K562 (cell line): ENCODE measurements around the gene METTL2B.

Source experiments
- BHLHE40 ChIP-seq: IDR thresholded peaks from 2 replicates; pipeline ENCODE4 v1.6.1; 2011; ENCODE audit warnings: low read length, improper control_type of control experiment
- CHD1 ChIP-seq: fragments of 200-600 bp; sonication (generic); IDR thresholded peaks from one replicate; pipeline ENCODE4 v1.6.1; 2012; ENCODE audit warnings: mild to moderate bottlenecking, moderate library complexity, low read length, inconsistent platforms
- EZH2 ChIP-seq: IDR thresholded peaks from 2 replicates; pipeline ENCODE4 v1.6.1; 2012; ENCODE audit warnings: low read depth, mild to moderate bottlenecking, inconsistent platforms, low read length, borderline replicate concordance
- MED1 ChIP-seq: sonication (generic); formaldehyde crosslinking; IDR thresholded peaks from 2 replicates; pipeline ENCODE4 v1.8.1; 2023; ENCODE audit warnings: missing genetic modification reagents, borderline replicate concordance
- NBN ChIP-seq: fragments of 450-650 bp; IDR thresholded peaks from 2 replicates; pipeline ENCODE4 v1.6.1; 2016; ENCODE audit warnings: low read depth, mild to moderate bottlenecking
- POLR2AphosphoS5 ChIP-seq: IDR thresholded peaks from 2 replicates; pipeline ENCODE4 v1.6.1; 2011; ENCODE audit warnings: mild to moderate bottlenecking, low read depth, low read length, moderate library complexity; ENCODE audit not compliant: control insufficient read depth, insufficient read depth
- RBM34 ChIP-seq: fragments of 200-400 bp; formaldehyde crosslinking; IDR thresholded peaks from 2 replicates; pipeline ENCODE4 v1.6.1; 2018; ENCODE audit warnings: low read length, borderline replicate concordance; ENCODE audit not compliant: insufficient read depth
- RFX5 ChIP-seq: IDR thresholded peaks from 2 replicates; pipeline ENCODE4 v1.6.1; 2011; ENCODE audit warnings: low read depth, mild to moderate bottlenecking, improper control_type of control experiment, low read length
- TARDBP ChIP-seq: fragments of 450-650 bp; IDR thresholded peaks from 2 replicates; pipeline ENCODE4 v1.6.1; 2016
- TOE1 ChIP-seq, 2 experiments: fragments of 450-650 bp in 1 of 2; sonication (generic) in 1 of 2; formaldehyde crosslinking in 1 of 2; IDR thresholded peaks; 2 replicates each; pipeline versions ENCODE4 v1.7.1 to v1.8.0; 2016 to 2022; ENCODE audit warnings: borderline replicate concordance in 2 of 2, mild to moderate bottlenecking in 2 of 2, antibody characterized with exemption in 1 of 2, inconsistent platforms in 1 of 2, low read depth in 1 of 2, missing genetic modification reagents in 1 of 2, moderate library complexity in 1 of 2
- ZBTB8A ChIP-seq: fragments of 450-650 bp; IDR thresholded peaks from 2 replicates; pipeline ENCODE4 v1.6.1; 2018; ENCODE audit warnings: mild to moderate bottlenecking, moderate library complexity; ENCODE audit not compliant: partially characterized antibody
- ZNF77 ChIP-seq: fragments of 250-450 bp; sonication (Bioruptor Pico); IDR thresholded peaks from 2 replicates; pipeline ENCODE4 v1.5.0; 2020
- ZNF830 ChIP-seq: fragments of 250-450 bp; sonication (Bioruptor Pico); IDR thresholded peaks from 2 replicates; pipeline ENCODE4 v1.5.0; 2021; ENCODE audit warnings: mild to moderate bottlenecking
- TF ChIP-seq, protein P1 (sequence below), 3 experiments: IDR thresholded peaks in 2 of 3; conservative IDR thresholded peaks in 1 of 3; 2 replicates each; pipeline ENCODE4 v1.5.1; 2011 to 2012; ENCODE audit warnings: low read length in 3 of 3, mild to moderate bottlenecking in 3 of 3, control low read depth in 2 of 3, improper control_type of control experiment in 1 of 3, inconsistent platforms in 1 of 3, low read depth in 1 of 3, mixed read lengths in 1 of 3, moderate library complexity in 1 of 3; ENCODE audit not compliant: insufficient read depth in 2 of 3

DNA sequence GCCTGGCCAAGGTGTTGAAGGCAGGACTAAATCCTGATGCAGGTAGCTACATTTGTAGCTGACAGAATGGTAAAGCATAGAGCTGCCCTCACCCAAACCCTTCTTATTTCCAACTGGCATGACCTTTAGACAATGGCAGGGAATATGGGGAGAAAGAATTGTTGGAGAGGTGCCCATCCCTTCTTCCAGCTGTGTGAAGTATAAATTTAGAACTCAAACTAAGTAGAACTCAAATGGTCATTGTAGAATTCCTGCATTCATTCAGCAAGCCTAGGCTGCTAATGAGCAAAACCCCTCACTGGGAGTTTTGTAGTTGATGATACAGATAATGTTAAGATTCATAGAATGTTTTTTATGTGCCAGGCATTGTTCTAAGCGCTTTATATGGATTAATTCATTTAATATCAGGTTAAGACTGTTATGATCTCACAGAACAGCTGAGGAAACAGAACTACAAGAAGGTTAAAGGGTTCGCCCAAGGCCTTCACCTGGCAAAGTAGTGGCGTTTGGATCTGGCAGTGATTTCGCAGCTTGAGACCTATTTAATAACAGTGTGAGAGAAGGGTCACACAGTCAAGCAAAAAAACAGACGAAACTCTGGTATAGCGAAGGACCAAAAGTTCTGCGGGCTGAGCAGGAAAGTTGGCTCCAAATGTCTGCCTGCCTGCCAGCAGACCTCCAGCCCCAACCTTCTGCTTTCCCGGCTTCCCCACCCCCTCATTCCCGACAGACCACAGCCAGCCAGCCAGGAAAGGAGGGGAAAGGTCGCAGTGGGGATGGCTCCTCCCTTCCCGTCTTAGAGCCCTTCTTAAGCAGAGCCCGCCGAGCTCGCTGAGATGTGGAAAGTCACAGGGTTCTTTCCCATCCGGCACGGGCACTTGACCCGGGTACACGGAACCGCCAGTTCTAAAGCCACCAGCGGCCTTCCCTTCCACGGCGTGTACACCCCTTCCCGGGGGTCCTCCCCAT lies 22.4 kb upstream of the METTL2B start:
- TF ChIP-seq ZNF77 (CRISPR knock-in tag) = no peak
- TF ChIP-seq TOE1 (IDR thresholded peaks at IDR 0.05; ENCODE audit: borderline replicate concordance) = no peak
- TF ChIP-seq TOE1 (CRISPR knock-in tag; IDR thresholded peaks at IDR 0.05; ENCODE audit: borderline replicate concordance, low read depth) = no peak
- TF ChIP-seq EZH2 = no peak
- TF ChIP-seq ZNF830 = no peak
- no peak for TF ChIP-seq MED1 (CRISPR knock-in tag)
- no peak for TF ChIP-seq CHD1
- TF ChIP-seq RBM34 = no peak
- no peak for TF ChIP-seq NBN
- TF ChIP-seq RFX5 = no peak
- TF ChIP-seq POLR2AphosphoS5 = no peak
- TF ChIP-seq, protein P1, sequence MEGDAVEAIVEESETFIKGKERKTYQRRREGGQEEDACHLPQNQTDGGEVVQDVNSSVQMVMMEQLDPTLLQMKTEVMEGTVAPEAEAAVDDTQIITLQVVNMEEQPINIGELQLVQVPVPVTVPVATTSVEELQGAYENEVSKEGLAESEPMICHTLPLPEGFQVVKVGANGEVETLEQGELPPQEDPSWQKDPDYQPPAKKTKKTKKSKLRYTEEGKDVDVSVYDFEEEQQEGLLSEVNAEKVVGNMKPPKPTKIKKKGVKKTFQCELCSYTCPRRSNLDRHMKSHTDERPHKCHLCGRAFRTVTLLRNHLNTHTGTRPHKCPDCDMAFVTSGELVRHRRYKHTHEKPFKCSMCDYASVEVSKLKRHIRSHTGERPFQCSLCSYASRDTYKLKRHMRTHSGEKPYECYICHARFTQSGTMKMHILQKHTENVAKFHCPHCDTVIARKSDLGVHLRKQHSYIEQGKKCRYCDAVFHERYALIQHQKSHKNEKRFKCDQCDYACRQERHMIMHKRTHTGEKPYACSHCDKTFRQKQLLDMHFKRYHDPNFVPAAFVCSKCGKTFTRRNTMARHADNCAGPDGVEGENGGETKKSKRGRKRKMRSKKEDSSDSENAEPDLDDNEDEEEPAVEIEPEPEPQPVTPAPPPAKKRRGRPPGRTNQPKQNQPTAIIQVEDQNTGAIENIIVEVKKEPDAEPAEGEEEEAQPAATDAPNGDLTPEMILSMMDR (IDR thresholded peaks at IDR 0.05 in 2 of 3, conservative IDR thresholded peaks at IDR 0.05 in 1 of 3; ENCODE audit: insufficient read depth in 2 of 3, low read depth in 1 of 3, low read length in 3 of 3) = no peak
- TF ChIP-seq TARDBP = no peak
- TF ChIP-seq BHLHE40 = no peak
- TF ChIP-seq ZBTB8A = no peak
